Measurements from ENCODE around the gene THUMPD1.
"Not testable (repeated sequence)": the region's sequence is repeated elsewhere in the genome, so short reads cannot be mapped to it uniquely, and the experiment has no call there.

Gene THUMPD1

GRCh38 chr16:20694096-20694495 is 47.5 kb downstream of the THUMPD1 start:
- DNase-seq (ENCODE audit: low spot score), result not testable (repeated sequence)

- DNase-seq (ENCODE audit: low spot score), result no peak
Observed at GRCh38 chr16:20689668-20690067, 52.0 kb downstream of the THUMPD1 start.

- no peak for DNase-seq (ENCODE audit: low spot score)
Observed at GRCh38 chr16:20683812-20684211, 57.8 kb downstream of the THUMPD1 start.

All from GM03348 (cell line).